A549 (cell line): Measurements from ENCODE around the gene BCKDHA.
"Not testable (repeated sequence)": the region's sequence is repeated elsewhere in the genome, so short reads cannot be mapped to it uniquely, and the experiment has no call there.

ENCODE experiments used
- EP300 ChIP-seq, 2 experiments: fragments of >200 bp; sonication (Bioruptor Twin); formaldehyde crosslinking; IDR thresholded peaks; 2 replicates in 1 of 2; 3 replicates in 1 of 2; pipeline ENCODE4 v1.6.1; 2016 to 2017
- HOXB13 ChIP-seq: fragments of 250-450 bp; sonication (Bioruptor Pico); IDR thresholded peaks from 2 replicates; pipeline ENCODE4 v1.5.0; 2020; ENCODE audit warnings: low read depth, mild to moderate bottlenecking, moderate library complexity
- MAFK ChIP-seq: fragments of 450-650 bp; IDR thresholded peaks from 2 replicates; pipeline ENCODE4 v1.6.1; 2014; ENCODE audit not compliant: partially characterized antibody
- MYC ChIP-seq: IDR thresholded peaks from 2 replicates; pipeline ENCODE4 v1.6.1; 2012; ENCODE audit warnings: mild to moderate bottlenecking, inconsistent platforms, low read length, improper control_type of control experiment, borderline replicate concordance
- RAD21 ChIP-seq, 2 experiments: fragments of >200 bp in 1 of 2; sonication (Bioruptor Twin) in 1 of 2; formaldehyde crosslinking in 1 of 2; IDR thresholded peaks in 1 of 2; conservative IDR thresholded peaks in 1 of 2; 2 replicates in 1 of 2; 3 replicates in 1 of 2; pipeline ENCODE4 v1.6.1; 2012 to 2018; ENCODE audit warnings: inconsistent platforms in 1 of 2
- RCOR1 ChIP-seq: fragments of 150-350 bp; IDR thresholded peaks from 2 replicates; pipeline ENCODE4 v1.6.1; 2014; ENCODE audit warnings: antibody characterized with exemption, low read length, low read depth
- TF ChIP-seq, protein P1 (sequence below): fragments of >200 bp; sonication (Bioruptor Twin); formaldehyde crosslinking; IDR thresholded peaks from 3 replicates; pipeline ENCODE4 v1.5.1; 2016

DNA sequence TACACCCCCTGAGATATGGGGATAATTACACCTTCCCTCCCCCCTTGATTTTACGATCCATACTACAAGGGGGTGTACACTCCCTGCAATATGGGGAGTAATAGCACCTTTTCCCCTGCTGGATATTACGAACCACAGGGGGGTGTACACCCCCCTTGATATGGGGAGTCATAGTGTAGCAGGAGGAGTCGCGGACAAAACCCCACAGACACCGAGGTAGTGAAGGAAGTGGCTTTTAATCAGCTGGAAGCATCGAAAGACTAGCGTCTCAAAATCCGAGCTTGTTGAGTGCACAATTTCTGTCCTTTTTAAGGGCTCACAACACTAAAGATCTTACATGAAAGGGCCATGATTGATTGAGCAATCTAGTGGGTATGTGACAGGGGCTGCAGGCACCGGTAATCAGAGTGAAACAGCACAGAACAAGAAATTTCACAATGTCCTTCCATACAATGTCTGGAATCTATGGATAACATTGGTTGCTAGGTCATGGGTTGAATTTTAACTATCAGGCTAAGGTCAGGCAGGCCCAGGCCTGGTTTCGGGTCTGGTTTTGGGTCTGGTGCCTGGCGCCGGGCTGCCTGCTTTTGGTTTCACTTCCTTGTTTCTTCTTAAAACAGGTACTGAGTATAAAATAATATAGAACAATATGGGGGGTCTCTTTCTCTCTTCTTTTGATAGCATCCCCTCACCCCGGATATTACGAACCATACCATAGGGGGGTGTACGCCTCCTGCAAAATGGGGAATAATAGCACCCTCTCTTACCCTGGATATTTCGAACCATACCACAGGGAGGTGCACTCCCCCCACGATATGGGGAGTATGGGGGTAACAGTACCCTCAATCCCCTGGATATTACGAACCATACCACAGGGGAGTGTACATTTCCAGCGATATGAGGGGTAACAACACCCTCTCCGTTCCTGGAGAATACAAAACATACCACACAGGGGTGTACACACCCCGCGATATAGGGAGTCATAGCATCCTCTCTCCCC is 65.9 kb downstream of the BCKDHA start:
- TF ChIP-seq, protein P1, sequence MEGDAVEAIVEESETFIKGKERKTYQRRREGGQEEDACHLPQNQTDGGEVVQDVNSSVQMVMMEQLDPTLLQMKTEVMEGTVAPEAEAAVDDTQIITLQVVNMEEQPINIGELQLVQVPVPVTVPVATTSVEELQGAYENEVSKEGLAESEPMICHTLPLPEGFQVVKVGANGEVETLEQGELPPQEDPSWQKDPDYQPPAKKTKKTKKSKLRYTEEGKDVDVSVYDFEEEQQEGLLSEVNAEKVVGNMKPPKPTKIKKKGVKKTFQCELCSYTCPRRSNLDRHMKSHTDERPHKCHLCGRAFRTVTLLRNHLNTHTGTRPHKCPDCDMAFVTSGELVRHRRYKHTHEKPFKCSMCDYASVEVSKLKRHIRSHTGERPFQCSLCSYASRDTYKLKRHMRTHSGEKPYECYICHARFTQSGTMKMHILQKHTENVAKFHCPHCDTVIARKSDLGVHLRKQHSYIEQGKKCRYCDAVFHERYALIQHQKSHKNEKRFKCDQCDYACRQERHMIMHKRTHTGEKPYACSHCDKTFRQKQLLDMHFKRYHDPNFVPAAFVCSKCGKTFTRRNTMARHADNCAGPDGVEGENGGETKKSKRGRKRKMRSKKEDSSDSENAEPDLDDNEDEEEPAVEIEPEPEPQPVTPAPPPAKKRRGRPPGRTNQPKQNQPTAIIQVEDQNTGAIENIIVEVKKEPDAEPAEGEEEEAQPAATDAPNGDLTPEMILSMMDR: not testable (repeated sequence)
- not testable (repeated sequence) for TF ChIP-seq RCOR1; MYC; HOXB13 (CRISPR knock-in tag); MAFK; EP300 (IDR thresholded peaks at IDR 0.05)
- peak in 1 of 2 experiments; percentile 35; a peak in 1 of 5 replicates for TF ChIP-seq RAD21 (conservative IDR thresholded peaks at IDR 0.05 in 1 of 2, IDR thresholded peaks at IDR 0.05 in 1 of 2)
